GM21717 (cell line): ENCODE measurements around the gene ADAD2.
"Not testable (repeated sequence)": the region's sequence is repeated elsewhere in the genome, so short reads cannot be mapped to it uniquely, and the experiment has no call there.

Experiments used
- ATAC-seq: cut with Tn5 transposase; IDR thresholded peaks from one replicate; pipeline ENCODE4 v1.9.1; 2021; ENCODE audit warnings: mild to moderate bottlenecking, moderate library complexity; ENCODE audit not compliant: unreplicated experiment

The ADAD2 gene

DNA sequence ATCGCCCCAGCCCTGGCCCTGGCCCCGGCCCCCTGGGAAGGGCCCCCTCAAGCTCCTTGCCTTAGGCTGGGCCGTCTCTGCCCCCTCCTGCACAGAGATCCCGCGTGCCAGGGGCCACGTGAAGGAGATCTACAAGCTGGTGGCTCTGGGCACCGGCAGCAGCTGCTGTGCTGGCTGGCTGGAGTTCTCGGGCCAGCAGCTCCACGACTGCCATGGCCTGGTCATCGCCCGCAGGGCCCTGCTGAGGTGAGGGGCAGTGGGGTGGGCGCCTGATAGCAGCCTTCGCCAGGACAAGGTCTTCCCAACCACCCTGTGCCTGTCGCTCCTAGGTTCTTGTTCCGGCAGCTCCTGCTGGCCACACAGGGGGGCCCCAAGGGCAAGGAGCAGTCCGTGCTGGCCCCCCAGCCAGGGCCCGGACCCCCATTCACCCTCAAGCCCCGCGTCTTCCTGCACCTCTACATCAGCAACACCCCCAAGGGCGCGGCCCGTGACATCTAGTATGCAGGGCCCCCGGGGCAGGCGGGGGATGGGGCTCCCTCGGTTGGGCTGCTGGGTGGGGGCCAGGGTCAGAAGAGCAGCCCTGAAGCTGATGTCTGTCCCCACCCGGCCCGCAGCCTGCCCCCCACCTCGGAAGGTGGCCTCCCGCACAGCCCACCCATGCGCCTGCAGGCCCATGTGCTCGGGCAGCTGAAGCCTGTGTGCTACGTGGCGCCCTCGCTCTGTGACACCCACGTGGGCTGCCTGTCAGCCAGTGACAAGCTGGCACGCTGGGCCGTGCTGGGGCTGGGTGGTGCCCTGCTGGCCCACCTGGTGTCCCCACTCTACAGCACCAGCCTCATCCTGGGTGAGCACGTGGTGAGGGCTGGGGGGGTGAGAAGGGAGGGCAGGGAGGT, 4.5 kb downstream of the ADAD2 start:
- no peak for ATAC-seq

DNA sequence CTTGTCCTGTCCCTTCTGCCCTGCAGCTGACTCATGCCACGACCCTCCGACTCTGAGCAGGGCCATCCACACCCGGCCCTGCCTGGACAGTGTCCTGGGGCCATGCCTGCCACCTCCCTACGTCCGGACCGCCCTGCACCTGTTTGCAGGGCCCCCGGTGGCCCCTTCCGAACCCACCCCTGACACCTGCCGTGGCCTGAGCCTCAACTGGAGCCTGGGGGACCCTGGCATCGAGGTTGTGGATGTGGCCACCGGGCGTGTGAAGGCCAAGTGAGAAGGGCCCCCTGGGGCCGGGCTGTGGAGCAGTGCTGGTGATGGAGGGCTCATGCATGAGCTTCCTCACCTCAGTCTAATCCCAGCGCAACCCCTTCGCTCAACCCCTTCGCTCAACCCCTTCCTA, 5.1 kb downstream of the ADAD2 start:
- no peak for ATAC-seq

DNA sequence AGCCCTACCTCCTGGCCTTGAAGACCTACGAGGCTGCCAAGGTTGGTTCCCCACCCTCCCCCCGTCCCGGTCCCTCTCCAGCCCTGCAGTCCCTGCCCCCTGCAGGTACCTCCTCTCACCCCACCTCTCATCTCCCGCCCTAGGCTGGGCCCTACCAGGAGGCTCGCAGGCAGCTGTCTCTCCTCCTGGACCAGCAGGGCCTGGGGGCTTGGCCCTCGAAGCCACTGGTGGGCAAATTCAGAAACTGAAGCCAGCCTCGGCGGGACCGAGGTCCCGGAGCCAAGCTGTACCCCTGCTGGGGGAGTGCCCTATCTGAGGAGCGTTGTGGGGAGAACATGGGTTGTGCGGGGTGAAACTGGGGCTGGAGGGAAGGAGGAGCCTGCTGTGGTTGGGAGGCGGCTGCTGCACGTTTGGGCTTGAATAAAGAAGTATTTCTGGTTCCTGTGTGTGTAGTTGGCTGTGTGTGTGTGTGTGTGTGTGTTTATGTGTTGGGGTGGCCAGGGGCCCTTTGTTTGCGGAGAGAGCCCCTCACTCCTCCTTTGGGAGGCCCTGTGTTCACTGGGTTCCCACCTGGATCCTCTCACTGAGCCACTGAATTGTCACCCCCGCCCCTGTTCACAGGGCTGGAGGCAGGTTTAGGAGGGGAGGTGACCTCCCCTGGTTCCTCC, 5.9 kb downstream of the ADAD2 start:
- no peak for ATAC-seq

DNA sequence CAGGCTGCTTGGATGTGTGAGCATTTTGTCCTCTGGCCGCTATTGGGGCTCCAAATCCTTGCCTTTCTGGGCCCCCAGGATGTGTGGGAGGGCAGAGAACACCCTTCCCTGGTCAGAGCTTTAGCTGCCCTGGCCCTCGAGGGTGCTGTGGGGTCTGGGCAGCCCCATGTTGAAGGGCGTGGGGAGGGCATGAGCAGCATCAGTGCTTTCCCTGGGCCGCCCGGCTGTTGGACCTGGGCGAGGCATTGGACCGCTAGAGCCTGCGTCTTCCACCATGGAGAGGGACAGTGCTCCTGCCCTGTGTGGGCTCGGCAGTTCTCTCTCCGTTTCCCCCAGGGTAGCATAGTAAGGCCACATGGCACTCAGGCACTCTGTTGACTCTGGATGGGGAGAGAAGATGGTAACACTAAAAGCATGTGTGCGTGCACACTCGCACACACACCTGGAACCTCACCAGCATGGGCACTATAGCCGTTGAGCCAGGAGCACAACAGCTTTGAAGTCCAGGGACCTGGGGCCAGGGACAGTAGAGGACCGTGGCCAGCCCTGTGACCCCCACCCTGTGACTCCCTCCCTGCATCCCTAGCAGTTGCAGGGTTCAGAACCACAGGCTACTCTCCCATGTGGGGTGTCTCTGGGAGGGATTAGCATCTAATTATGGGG, 6.6 kb downstream of the ADAD2 start:
- ATAC-seq, result no peak

DNA sequence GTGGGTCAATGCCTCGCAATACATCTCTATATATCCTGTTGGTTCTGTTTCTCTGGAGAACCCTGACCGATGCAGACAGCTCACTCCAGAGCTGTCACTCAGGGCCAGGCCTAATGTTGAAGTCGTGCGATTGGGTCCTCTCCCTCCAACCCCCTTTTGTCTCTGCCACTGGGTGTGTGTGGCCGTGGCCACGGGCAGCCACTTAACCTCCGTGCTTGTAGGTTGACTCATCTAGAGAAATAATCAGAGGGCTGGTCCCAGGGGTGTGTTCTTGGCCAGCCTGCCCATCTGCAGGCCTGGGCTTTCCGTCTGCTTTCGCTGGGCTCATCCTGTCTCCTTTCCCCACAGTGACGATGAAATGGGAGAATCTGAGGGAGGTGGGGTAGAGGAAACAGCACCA, 7.4 kb downstream of the ADAD2 start:
- no peak for ATAC-seq

DNA sequence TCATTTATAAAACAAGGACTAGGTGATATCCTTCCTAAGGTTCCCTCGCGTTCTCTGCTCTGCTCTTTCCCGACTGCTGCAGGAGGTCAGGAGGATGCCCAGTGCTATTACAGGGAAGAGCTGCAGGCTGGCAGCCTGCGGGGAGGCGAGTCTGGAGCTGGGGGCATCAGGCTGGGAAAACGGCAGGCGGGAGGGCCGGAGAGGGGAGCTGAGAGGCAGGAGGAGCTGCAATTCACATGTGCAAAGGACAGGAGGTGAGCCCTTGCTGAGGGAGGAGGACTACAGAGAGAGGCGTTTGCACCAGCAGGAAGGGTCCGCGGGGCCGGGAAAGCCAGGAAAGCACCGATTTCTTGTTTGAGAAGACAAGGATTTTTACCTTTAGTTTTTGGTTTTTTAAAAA, 8.1 kb downstream of the ADAD2 start:
- ATAC-seq, result no peak

DNA sequence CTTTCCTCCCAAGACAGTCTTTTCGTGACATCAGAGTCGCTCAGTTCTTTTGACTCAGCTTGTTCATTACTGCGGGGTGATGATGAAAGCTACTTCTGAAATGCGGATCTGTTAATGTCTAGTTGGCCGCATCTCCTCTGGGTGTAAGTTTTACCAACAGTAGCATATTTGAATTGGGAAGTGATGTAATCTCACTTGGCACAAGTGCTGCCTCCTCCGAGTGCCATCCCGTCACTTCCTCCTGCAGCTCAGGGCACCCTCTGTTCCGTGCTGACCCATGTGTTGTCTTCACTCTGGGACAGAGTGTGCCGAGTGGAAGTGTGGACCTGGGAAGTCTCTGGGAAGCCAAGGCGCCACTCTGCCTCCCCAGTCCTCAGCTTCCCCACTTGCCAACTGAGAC, 8.9 kb downstream of the ADAD2 start:
- no peak for ATAC-seq

DNA sequence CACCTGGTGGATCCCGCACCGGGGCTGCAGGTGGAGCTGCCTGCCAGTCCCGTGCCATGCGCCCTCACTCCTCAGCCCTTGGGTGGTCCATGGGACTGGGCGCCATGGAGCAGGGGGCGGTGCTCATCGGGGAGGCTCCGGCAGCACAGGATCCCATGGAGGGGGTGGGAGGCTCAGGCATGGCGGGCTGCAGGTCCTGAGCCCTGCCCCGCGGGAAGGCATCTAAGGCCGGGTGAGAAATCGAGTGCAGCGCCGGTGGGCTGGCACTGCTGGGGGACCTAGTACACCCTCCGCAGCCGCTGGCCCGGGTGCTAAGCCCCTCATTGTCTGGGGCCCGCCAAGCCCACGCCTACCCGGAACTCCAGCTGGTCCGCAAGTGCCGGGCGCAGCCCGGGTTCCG, 13.6 kb downstream of the ADAD2 start:
- ATAC-seq, result not testable (repeated sequence)

DNA sequence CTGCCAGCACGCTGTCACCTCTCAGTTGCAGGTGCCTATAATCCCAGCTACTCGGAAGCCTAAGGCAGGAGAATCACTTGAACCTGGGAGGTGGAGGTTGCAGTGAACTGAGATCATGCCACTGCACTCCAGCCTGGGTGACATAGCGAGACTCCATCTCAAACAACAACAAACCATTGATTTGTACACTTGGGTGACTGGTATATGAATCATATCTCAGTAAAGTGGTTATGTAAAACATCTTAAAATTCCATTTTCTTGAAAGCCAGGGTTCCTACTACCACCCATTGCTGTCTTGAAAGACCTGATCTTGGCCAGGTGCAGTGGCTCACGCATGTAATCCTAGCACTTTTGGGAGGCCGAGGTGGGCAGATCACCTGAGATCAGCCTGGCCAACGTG, 14.2 kb downstream of the ADAD2 start:
- ATAC-seq, result not testable (repeated sequence)

DNA sequence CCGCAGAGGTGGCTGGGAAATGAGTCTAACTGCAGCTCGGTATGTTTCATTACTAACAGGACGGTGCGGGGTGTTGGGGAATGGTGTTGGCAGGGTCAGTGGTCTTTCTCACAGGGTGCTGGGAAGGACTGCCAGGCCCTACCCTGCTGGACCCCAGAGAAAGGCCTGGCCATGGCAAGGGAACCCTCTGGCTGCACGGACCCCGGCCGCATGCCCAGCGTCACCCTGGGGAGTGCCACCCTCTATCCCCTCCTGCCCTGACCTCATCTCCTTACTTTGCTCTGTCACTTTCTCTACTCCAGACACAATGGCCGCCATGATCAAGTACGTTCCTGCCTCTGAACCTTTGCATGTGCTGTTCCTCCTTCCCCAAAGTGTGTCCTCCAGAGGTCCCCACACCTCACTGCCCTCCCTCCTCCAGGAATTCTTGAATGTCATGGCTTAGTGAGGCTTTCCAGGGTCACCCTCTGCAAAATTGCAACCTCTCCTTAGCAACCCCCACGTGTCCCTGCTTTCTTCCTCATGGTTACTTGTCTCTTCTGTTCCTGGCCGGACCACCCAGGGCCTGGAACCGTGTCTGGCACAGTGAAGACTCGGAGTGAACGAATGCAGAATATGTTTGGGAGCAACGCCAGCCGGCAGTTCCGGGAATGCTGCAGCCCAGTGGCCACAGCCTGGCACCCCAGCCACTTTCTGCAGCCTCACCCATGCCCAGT, 15.2 kb downstream of the ADAD2 start:
- no peak for ATAC-seq

DNA sequence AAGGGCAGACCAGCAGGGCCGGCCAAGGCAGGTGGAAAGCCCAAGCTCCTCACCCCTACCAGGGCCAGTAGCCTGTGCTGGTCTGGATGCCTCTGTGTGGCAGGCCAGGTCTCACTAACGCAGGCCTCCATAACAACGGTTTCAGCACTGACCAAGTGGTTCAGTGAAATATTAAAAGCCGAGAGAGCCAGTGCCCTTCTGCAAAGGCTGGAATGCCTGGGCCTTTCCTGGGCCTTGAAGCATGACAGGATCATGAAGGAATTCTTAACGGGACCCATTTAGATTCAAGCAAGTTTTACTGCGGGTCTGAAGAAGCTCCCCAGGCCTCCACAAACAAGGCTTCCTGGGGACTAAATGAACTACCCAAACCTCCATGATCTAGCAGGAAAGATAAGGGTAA, 16.3 kb downstream of the ADAD2 start:
- no peak for ATAC-seq

DNA sequence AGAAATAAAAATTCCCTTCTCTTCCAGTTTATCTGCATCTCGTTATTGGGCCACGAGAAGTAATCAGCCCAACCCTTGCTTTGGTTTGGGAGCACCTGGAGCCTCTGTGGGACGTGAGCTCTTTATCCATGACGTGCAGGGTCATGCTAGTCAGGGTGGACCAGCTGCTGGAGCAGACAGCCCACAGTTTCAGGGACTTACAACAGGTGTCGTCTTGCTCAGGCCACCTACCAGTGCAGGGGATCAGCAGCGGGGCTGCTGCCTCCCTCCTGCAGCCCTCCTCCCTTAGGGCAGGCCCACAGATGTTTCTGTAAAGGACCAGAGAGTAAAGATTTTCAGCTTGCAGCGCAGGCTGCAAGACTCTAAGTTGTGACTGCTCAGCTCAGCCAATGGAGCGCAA, 16.9 kb downstream of the ADAD2 start:
- no peak for ATAC-seq

DNA sequence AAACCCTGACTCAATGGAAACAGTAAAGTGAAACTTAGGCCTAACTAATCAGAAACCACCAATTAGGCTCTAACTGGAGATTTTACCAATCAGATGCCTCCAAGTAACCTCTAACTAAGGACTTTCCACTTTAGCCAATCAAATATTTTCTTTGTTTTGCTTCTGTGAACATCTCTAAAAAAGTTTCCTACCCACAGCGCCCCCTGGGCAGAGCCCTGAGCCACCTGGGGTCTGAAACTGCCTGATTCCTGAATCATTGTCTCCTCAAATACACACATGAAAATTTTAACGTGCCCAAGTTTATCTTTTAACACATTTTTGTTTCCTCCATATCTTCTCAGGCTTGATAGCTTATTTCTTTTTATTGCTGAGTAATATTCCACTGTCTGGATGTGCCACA, 19.0 kb downstream of the ADAD2 start:
- ATAC-seq, result no peak

DNA sequence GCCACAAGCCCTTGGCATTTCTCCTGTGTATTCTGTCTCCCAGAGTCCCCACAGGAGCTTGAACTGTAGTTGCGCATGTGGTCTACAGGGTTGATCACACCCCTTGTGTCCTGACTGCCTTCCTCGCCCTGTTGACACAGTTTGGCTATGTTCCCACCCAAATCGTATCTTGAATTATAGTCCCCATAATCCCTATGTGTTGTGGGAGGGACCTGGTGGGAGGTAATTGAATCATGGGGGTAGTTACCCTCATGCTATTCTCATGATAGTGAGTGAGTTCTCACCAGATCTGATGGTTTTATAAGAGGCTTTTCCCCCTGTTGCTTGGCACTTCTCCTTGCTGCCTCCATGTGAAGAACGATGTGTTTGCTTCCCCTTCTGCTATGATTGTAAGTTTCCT, 21.2 kb downstream of the ADAD2 start:
- no peak for ATAC-seq

DNA sequence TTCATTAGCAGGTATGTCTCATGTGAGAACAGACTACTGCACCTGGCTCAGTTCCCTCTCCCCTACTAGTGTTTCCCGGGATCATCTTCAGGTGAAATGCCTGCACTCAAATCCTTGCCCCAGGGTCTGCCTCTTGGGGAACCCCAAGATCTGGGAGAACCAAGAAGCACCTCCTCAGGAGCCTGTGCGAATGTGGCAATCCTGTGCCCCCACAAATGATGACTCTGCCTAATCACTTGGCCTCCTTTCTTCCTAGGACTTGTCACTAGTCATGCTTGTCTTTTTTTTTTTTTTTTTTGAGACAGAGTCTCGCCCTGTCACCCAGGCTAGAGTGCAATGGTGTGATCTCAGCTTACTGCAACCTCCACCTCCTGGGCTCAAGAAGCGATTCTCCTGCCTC, 21.7 kb downstream of the ADAD2 start:
- no peak for ATAC-seq

DNA sequence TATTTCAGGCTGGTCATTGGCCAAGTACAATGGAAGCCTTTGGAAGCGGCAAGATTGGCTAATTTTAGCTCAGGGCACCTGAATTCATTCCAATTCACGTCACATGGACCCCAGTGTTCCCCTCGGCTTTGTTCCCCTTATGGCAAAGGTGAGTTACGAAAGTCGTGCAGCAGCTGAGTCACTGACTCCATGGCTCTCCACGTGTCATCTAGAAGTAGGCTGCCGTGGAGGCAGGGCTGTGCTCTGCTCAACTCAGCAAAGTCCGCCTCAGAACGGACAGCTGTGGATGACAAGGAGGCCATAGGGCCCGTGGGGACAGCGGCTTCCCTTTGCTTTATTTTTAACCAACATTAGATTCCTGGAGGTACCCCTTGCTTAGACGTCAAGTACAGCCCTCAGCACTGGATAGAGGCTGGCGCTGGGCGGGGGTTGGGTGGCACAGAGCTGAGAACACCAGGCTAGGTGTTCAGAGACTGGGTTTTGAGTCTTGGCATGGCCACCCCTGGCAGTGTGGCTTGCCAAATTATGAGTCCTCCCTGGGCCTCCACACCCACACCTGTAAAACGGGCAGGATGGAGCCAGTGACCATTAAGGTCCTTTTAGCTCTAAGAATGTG, 23.6 kb downstream of the ADAD2 start:
- no peak for ATAC-seq

DNA sequence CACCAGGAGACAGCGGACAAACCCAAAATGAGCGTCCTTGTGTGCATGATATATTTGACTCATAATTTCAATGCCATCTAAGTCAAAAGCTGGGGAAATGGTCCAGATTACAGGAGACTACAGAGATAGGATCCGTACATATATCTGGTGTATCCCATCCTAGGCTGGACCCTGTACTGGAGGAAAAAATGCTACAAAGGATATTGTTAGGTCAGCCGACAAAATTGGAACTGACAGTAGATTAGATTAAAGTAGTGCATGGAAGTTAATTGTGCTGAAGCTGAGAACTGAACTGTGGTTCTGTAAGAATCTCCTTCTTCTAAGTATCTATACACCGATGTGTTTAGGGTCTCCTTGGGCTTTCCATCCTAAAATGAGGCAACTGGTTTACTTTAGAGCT, 24.6 kb downstream of the ADAD2 start:
- no peak for ATAC-seq

DNA sequence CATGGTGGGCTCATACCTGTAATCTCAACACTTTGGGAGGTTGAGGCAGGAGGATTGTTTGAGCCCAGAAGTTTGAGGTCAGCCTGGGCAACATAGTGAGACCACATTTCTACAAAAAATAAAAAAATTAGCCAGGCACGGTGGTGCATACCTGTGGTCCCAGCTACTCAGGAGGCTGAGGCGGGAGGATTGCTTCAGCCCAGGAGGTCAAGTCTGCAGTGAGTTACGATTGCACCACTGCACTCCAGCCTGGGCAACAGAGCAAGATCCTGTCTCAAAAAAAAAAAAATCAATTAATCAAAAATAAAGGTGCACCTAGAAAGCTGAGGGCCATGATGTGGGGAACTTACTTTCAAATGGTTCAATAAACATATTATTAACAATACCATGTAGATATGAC, 25.2 kb downstream of the ADAD2 start:
- not testable (repeated sequence) for ATAC-seq

DNA sequence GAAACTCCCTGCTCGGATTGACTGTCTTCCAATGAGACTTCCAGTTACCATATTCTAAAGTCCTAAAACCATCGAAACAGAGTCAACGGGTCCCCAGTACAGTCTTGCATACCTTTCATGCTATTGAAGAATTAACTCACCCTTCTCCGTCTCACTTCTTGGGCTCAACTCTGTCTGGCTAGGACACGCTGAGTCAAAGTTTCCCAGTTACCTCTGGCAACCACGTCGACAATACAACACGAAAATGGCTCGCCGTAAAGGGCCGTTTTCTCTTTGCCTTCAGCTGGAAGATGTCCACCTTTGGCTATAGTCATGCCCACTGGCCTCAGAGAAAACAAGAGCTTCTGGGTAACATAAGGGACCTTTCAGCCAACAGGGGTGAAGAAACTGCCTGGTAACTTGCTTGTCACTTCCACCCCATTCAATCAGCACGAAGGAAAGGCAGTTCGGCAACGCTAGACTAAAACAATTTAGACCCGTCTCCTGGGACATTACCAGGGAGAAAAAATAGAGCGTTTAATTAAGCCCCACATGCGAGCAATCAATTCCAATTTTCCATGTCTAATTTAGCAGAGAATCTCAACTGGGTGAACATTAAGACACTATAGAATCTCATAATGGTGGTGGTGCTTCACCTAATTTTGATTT, 27.3 kb downstream of the ADAD2 start:
- ATAC-seq, result no peak

DNA sequence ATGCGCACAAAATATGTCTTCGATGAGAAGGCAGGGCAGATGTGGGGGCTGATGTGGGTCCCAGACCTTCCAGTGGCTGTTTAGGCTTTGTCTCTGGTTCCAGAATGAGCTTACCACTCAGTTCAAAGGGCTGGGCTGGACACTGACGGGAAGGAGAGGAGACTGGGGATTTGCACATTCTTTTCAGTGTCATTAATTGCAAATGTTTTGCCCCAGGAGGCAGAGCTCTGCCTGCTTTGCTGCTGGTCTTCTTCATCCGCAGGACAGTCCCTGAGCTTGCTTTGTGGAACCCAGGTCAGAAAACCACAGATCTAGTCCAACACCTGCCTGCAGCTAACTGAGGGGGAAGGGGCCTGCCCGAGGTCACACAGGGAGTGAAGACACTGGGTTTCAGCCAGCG, 28.0 kb downstream of the ADAD2 start:
- no peak for ATAC-seq
